Mesenchymal stem cell (in vitro differentiated cells and primary cell): ENCODE data around the gene ANXA6.
"Not testable (repeated sequence)": the region's sequence is repeated elsewhere in the genome, so short reads cannot be mapped to it uniquely, and the experiment has no call there.

ENCODE experiments used
- DNase-seq: peaks from one replicate; pipeline ENCODE4 v3.0.0-alpha.2; 2013
- H2AFZ ChIP-seq: one replicate; pipeline ENCODE4 v1.6.1; 2013; ENCODE audit warnings: low read depth, mild to moderate bottlenecking, control low read depth, inconsistent platforms, low read length, moderate library complexity
- H2AK5ac ChIP-seq: 2 replicates; pipeline ENCODE4 v1.6.1; 2013; ENCODE audit warnings: low read length, moderate library complexity, mild to moderate bottlenecking, inconsistent platforms; ENCODE audit not compliant: severe bottlenecking
- H2BK120ac ChIP-seq: one replicate; pipeline ENCODE4 v1.6.1; 2013; ENCODE audit warnings: low read depth, mild to moderate bottlenecking, inconsistent platforms, low read length, moderate library complexity
- H2BK12ac ChIP-seq, 2 experiments: one replicate each; pipeline ENCODE4 v1.6.1; 2013; ENCODE audit warnings: inconsistent platforms in 2 of 2, low read length in 2 of 2, mild to moderate bottlenecking in 2 of 2, moderate library complexity in 2 of 2, control low read depth in 1 of 2
- H2BK15ac ChIP-seq: one replicate; pipeline ENCODE4 v1.6.1; 2013; ENCODE audit warnings: mild to moderate bottlenecking, low read depth, inconsistent platforms; ENCODE audit not compliant: poor library complexity, severe bottlenecking
- H2BK5ac ChIP-seq: 2 replicates; pipeline ENCODE4 v1.6.1; 2013; ENCODE audit warnings: low read depth, mild to moderate bottlenecking, low read length, control low read depth, inconsistent platforms; ENCODE audit not compliant: poor library complexity, severe bottlenecking
- H3K14ac ChIP-seq, 2 experiments: one replicate each; pipeline ENCODE4 v1.6.1; 2013; ENCODE audit warnings: inconsistent platforms in 2 of 2, low read length in 2 of 2, control low read depth in 1 of 2, mild to moderate bottlenecking in 1 of 2, moderate library complexity in 1 of 2
- H3K18ac ChIP-seq, 2 experiments: one replicate each; pipeline ENCODE4 v1.6.1; 2013; ENCODE audit warnings: inconsistent platforms in 2 of 2, low read length in 2 of 2, control low read depth in 1 of 2, low read depth in 1 of 2, mild to moderate bottlenecking in 1 of 2
- H3K23ac ChIP-seq, 2 experiments: one replicate each; pipeline ENCODE4 v1.6.1; 2013; ENCODE audit warnings: inconsistent platforms in 2 of 2, low read length in 2 of 2, mild to moderate bottlenecking in 2 of 2, moderate library complexity in 2 of 2, control low read depth in 1 of 2
- H3K27ac ChIP-seq: 2 replicates; pipeline ENCODE4 v1.5.1; 2013; ENCODE audit warnings: mild to moderate bottlenecking, moderate library complexity, low read length, control low read depth, inconsistent platforms; ENCODE audit not compliant: poor library complexity, severe bottlenecking
- H3K27me3 ChIP-seq, 2 experiments: 2 replicates each; pipeline versions ENCODE4 v1.6.1 to v1.7.0; 2013; ENCODE audit warnings: low read length in 2 of 2, mild to moderate bottlenecking in 2 of 2, moderate library complexity in 2 of 2, control low read depth in 1 of 2, inconsistent platforms in 1 of 2; ENCODE audit not compliant: control insufficient read depth in 1 of 2, insufficient read depth in 1 of 2
- H3K36me3 ChIP-seq, 2 experiments: 2 replicates each; pipeline versions ENCODE4 v1.6.1 to v1.7.0; 2013; ENCODE audit warnings: low read length in 2 of 2, control low read depth in 1 of 2, inconsistent platforms in 1 of 2, low read depth in 1 of 2, mild to moderate bottlenecking in 1 of 2; ENCODE audit not compliant: insufficient read depth in 2 of 2, control insufficient read depth in 1 of 2
- H3K4ac ChIP-seq, 2 experiments: one replicate each; pipeline ENCODE4 v1.6.1; 2013; ENCODE audit warnings: inconsistent platforms in 2 of 2, low read length in 2 of 2, mild to moderate bottlenecking in 2 of 2, moderate library complexity in 2 of 2, control low read depth in 1 of 2, low read depth in 1 of 2
- H3K4me1 ChIP-seq: 2 replicates; pipeline ENCODE4 v1.6.1; 2013; ENCODE audit warnings: low read depth, low read length, control low read depth; ENCODE audit not compliant: control insufficient read depth, insufficient read depth
- H3K4me2 ChIP-seq: 2 replicates; pipeline ENCODE4 v1.6.1; 2013; ENCODE audit warnings: low read length, mild to moderate bottlenecking, inconsistent platforms; ENCODE audit not compliant: poor library complexity, severe bottlenecking
- H3K4me3 ChIP-seq, 2 experiments: 2 replicates each; pipeline versions ENCODE4 v1.5.1 to v1.7.0; 2013; ENCODE audit warnings: low read length in 2 of 2, mild to moderate bottlenecking in 2 of 2, control low read depth in 1 of 2, low read depth in 1 of 2; ENCODE audit not compliant: insufficient read depth in 1 of 2
- H3K79me1 ChIP-seq: replicated peaks from 2 replicates; pipeline ENCODE4 v1.6.1; 2013; ENCODE audit warnings: mild to moderate bottlenecking, control low read depth, low read length, inconsistent platforms; ENCODE audit not compliant: poor library complexity, severe bottlenecking
- H3K9ac ChIP-seq: 2 replicates; pipeline ENCODE4 v1.7.0; 2013; ENCODE audit warnings: mild to moderate bottlenecking, low read length, moderate library complexity
- H3K9me3 ChIP-seq: 2 replicates; pipeline ENCODE4 v1.7.0; 2013; ENCODE audit warnings: mild to moderate bottlenecking, low read length; ENCODE audit not compliant: control insufficient read depth
- H4K8ac ChIP-seq: one replicate; pipeline ENCODE4 v1.6.1; 2013; ENCODE audit warnings: inconsistent platforms, mild to moderate bottlenecking, low read length, moderate library complexity
- H4K91ac ChIP-seq: one replicate; pipeline ENCODE4 v1.6.1; 2013; ENCODE audit warnings: mild to moderate bottlenecking, low read length, inconsistent platforms
- WGBS: methylation state at CpG from one replicate; pipeline ENCODE4 v1.1.7; 2013; ENCODE audit warnings: mixed read lengths; 5-methylcytosine and 5-hydroxymethylcytosine counted together

ANXA6 gene

DNA sequence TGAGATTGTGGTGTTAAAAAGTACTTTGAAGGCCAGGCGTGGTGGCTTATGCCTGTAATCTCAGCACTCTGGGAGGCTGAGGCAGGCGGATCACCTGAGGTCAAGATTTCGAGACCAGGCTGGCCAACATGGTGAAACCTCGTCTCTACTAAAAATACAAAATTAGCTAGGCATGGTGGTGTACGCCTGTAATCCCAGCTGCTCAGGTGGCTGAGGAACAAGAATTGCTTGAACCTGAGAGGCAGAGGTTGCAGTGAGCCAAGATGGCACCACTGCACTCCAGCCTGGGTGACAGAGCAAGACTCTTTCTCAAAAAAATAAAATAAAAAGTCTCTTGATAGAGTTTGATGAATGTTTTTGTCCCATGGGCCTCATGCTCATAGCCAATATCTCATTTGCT is 18.7 kb upstream of the ANXA6 start:
- not testable (repeated sequence) for H3K9ac ChIP-seq, H3K79me1 ChIP-seq, H2BK120ac ChIP-seq, H3K9me3 ChIP-seq, H2AK5ac ChIP-seq, H3K4me2 ChIP-seq, H3K14ac ChIP-seq, H4K8ac ChIP-seq, H3K18ac ChIP-seq, H2BK15ac ChIP-seq, H3K23ac ChIP-seq, H3K4me3 ChIP-seq, H4K91ac ChIP-seq, H2BK12ac ChIP-seq, H3K4ac ChIP-seq, DNase-seq, H3K36me3 ChIP-seq, H2AFZ ChIP-seq, H2BK5ac ChIP-seq, H3K4me1 ChIP-seq, H3K27ac ChIP-seq
- peaks cover 0 to 15% of the 10 kb centered on the region in 2 experiments for H3K27me3 ChIP-seq
- 76% methylated on average over 5 of the region's 5 CpGs for WGBS

DNA sequence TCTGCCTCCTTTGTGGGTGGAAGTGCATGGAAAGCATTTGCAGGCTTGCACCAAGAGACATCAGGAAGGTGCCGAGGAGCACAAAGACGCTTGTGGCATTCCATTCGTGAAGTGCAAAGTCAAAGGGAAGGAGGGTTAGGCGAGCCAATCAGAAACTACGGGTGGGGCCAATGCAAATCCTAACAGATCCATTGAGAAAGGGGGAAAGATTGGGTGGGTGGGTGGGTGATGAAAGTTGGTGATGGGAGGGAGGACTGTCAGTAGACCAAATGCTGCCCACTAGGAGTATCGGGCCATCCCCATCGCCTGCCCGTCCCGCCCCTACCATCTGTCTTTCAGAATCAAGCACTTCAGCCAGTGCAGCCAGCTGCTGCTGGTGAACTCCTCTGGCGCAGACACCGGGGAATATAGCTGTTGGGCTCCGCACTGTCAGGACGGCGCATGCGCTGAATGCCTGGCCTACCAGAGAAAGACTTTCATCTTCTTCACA is 17.1 kb upstream of the ANXA6 start:
- H3K18ac ChIP-seq = no peak overlapping the region

DNA sequence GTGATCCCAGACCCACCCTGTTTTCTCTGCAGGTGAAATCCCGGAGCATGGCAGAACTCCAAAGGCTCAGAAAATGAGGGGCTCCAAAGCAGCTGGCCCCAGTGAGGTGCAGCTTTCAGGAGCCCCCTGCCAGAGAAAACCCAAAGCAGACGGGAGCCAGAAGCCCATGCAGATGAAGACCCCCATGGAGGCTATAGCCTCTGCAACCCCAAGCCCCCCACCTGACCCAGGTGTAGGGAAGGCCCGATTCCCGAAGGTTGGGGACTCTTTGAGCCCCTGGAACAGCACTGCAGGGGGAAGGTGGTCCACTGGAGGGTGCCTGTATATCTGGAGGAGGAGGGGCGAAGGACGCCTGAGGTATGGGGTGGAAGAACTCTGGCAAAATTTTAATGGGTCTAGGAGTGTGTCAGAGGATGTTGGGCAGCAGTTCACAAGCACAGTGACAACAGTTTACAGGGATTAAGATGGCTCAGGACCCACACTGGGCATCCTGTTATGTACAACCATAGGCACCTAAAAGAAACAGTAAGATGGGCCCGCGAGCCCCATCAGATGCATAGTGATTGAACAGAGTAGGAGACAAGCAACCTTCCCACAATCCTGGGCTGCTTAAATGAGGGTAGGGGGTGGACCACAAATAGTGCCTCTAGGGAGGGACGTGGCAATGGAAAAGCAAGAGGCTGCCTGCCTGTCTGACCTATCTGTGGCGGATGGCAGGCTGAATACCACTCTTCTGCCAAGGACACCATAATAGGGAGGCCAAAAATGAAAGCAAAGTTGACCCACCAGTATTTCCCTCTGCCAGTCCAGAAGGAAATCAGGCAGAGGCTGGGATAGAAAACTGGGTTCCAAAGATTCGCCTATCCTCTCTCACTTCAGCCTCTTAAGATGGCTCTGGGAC is 16.4 kb upstream of the ANXA6 start:
- no peak overlapping the region for H4K8ac ChIP-seq
- no peak overlapping the region for H2BK15ac ChIP-seq
- no peak overlapping the region for H3K18ac ChIP-seq
- no peak overlapping the region for H3K27ac ChIP-seq
- H3K14ac ChIP-seq = no peak overlapping the region
- 93% methylated on average over 11 of the region's 11 CpGs for WGBS
- H3K9ac ChIP-seq = no peak overlapping the region
- no peaks in the 10 kb centered on the region for H3K79me1 ChIP-seq
- H3K4me2 ChIP-seq = no peak overlapping the region
- H3K9me3 ChIP-seq = no peaks in the 10 kb centered on the region
- no peak overlapping the region for H2BK5ac ChIP-seq
- no peak overlapping the region for H4K91ac ChIP-seq
- no peak overlapping the region for H2BK12ac ChIP-seq
- no peak overlapping the region for H3K23ac ChIP-seq
- no peaks in the 10 kb centered on the region for H3K4me1 ChIP-seq
- peaks cover 0 to 11% of the 10 kb centered on the region in 2 experiments for H3K27me3 ChIP-seq
- no peaks in the 10 kb centered on the region for H3K36me3 ChIP-seq
- no peak for DNase-seq
- no peak overlapping the region for H2AFZ ChIP-seq
- H3K4me3 ChIP-seq = peak overlapping the region in 1 of 2 experiments; percentile 51
- H2AK5ac ChIP-seq = no peak overlapping the region
- H2BK120ac ChIP-seq = no peak overlapping the region
- no peak overlapping the region for H3K4ac ChIP-seq

More for the DNA sequence above, 17.1 kb upstream of the ANXA6 start:
- Histone ChIP-seq H2BK12ac (no peak overlapping the region), H3K4me3 (peak overlapping the region in 1 of 2 experiments; percentile 51), H2BK15ac (no peak overlapping the region), H3K14ac (no peak overlapping the region), H3K36me3 (no peaks in the 10 kb centered on the region), H3K27ac (no peak overlapping the region), H3K4me1 (no peaks in the 10 kb centered on the region), H4K91ac (no peak overlapping the region), H3K23ac (no peak overlapping the region), H3K79me1 (no peaks in the 10 kb centered on the region), H3K9ac (no peak overlapping the region), H2AFZ (no peak overlapping the region), H2AK5ac (no peak overlapping the region), H2BK120ac (no peak overlapping the region), H3K27me3 (peaks cover 0 to 18% of the 10 kb centered on the region in 2 experiments), H2BK5ac (no peak overlapping the region), H3K9me3 (no peaks in the 10 kb centered on the region), H3K4ac (no peak overlapping the region), H4K8ac (no peak overlapping the region), H3K4me2 (no peak overlapping the region)
- DNase-seq = no peak
- WGBS = 81% methylated on average over 15 of the region's 15 CpGs

DNA sequence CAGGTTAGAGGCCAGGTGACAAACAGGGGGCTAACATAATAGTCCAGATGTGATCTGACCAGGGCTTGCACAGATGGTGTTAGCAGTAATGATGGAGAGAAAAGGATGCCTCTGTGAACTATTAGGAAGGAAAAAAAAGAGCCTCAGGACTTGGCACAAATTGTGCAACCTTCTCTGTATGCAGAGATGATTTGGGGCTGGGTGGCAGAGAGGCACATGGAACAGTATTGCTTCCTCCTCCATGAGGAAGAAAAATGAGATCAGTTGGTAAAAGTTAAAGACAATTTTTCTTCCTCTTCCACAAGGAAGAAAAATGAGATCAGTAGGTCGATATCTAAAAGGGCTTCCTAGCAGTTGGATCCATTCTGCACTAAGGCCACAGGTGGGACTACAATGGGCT is 13.9 kb upstream of the ANXA6 start:
- H3K36me3 ChIP-seq = no peaks in the 10 kb centered on the region
- H2BK120ac ChIP-seq = no peak overlapping the region
- WGBS = 64% methylated on average over 1 of the region's 1 CpG
- H3K9me3 ChIP-seq = no peaks in the 10 kb centered on the region
- H2BK5ac ChIP-seq = no peak overlapping the region
- no peak overlapping the region for H3K4me3 ChIP-seq
- H3K27me3 ChIP-seq = peaks cover 5 to 11% of the 10 kb centered on the region in 2 experiments
- H4K8ac ChIP-seq = no peak overlapping the region
- no peak overlapping the region for H2BK15ac ChIP-seq
- no peak overlapping the region for H2BK12ac ChIP-seq
- H3K4me2 ChIP-seq = no peak overlapping the region
- DNase-seq = no peak
- no peak overlapping the region for H3K18ac ChIP-seq
- no peaks in the 10 kb centered on the region for H3K4me1 ChIP-seq
- H2AK5ac ChIP-seq = no peak overlapping the region
- no peak overlapping the region for H2AFZ ChIP-seq
- no peak overlapping the region for H3K27ac ChIP-seq
- no peaks in the 10 kb centered on the region for H3K79me1 ChIP-seq
- H3K14ac ChIP-seq = no peak overlapping the region
- no peak overlapping the region for H3K9ac ChIP-seq
- no peak overlapping the region for H3K4ac ChIP-seq
- no peak overlapping the region for H4K91ac ChIP-seq
- no peak overlapping the region for H3K23ac ChIP-seq
